GM12874 (cell line): ENCODE results near the gene TRPM2.

ENCODE experiments used
- CTCF ChIP-seq: IDR thresholded peaks from 2 replicates; pipeline ENCODE4 v1.5.1; 2011; ENCODE audit warnings: low read depth, mild to moderate bottlenecking, control low read depth, low read length, moderate library complexity; ENCODE audit not compliant: insufficient read depth

The TRPM2 gene

GRCh38 chr21:44413566-44414290, 60.3 kb downstream of the TRPM2 start:
- TF ChIP-seq CTCF: no peak

GRCh38 chr21:44414291-44415072, 61.1 kb downstream of the TRPM2 start:
- no peak for TF ChIP-seq CTCF

- no peak for TF ChIP-seq CTCF
Observed at GRCh38 chr21:44415073-44416025, 61.9 kb downstream of the TRPM2 start.

GRCh38 chr21:44416193-44416592, 62.8 kb downstream of the TRPM2 start:
- TF ChIP-seq CTCF: no peak

GRCh38 chr21:44418108-44418875, 64.9 kb downstream of the TRPM2 start:
- TF ChIP-seq CTCF: no peak

- TF ChIP-seq CTCF: no peak
Observed at GRCh38 chr21:44418876-44419230, 65.4 kb downstream of the TRPM2 start.
